ENCODE measurements around the gene AP2S1.

DNA sequence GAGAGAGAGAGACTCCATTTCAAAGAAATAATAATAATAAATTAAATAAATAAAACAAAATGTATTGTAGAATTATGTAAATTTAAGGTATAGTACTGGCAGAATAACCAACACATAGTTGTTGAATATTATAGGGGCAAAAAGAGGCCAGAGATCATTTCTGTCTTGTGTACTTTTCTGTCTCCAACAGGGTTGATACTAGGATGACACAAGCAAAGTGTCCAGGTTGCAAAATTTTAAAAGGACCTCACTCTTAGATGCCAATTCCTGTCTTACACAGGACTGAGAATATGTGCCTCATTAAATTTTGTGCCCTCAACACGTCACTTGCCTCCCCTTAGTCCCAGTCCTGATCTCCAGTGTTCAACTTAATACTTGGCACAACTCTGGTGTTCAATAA lies 2.2 kb upstream of the AP2S1 start:
- TF ChIP-seq, protein P1, sequence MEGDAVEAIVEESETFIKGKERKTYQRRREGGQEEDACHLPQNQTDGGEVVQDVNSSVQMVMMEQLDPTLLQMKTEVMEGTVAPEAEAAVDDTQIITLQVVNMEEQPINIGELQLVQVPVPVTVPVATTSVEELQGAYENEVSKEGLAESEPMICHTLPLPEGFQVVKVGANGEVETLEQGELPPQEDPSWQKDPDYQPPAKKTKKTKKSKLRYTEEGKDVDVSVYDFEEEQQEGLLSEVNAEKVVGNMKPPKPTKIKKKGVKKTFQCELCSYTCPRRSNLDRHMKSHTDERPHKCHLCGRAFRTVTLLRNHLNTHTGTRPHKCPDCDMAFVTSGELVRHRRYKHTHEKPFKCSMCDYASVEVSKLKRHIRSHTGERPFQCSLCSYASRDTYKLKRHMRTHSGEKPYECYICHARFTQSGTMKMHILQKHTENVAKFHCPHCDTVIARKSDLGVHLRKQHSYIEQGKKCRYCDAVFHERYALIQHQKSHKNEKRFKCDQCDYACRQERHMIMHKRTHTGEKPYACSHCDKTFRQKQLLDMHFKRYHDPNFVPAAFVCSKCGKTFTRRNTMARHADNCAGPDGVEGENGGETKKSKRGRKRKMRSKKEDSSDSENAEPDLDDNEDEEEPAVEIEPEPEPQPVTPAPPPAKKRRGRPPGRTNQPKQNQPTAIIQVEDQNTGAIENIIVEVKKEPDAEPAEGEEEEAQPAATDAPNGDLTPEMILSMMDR (IDR thresholded peaks at IDR 0.05), result no peak
- TF ChIP-seq POLR2A (IDR thresholded peaks at IDR 0.05), result no peak

Data from body of pancreas (tissue), 4 donors.